Heart left ventricle (tissue), 16 donors: ENCODE results near the gene DAO. TPM values are rescaled to one million over a fixed set of nuclear protein-coding genes. Genes with fewer than 3 reads are reported as not detected.

Experiments used
- ATAC-seq, 4 donors: fragments of 200-7000 bp; cut with Tn5 transposase; one replicate each; pipeline ENCODE4 v1.9.1; 2020 to 2022; ENCODE audit warnings: moderate library complexity in 4 of 4, mild to moderate bottlenecking in 3 of 4, moderate number of reproducible peaks in 1 of 4
- DNase-seq, 5 donors: peaks; one replicate each; pipeline ENCODE4 v3.0.0-alpha.2; 2020
- H3K27ac ChIP-seq, 12 donors: fragments of 200-600 bp; sonication (generic) in 4 of 12; one replicate each; pipeline versions ENCODE4 v1.5.0 to v1.8.0; 2016 to 2022; ENCODE audit warnings: mild to moderate bottlenecking in 2 of 12
- H3K27me3 ChIP-seq, 9 donors: fragments of 200-600 bp; sonication (generic) in 2 of 9; one replicate each; pipeline versions ENCODE4 v1.5.1 to v1.8.0; 2016 to 2022; ENCODE audit warnings: mild to moderate bottlenecking in 3 of 9
- H3K36me3 ChIP-seq, 9 donors: fragments of 200-600 bp; sonication (generic) in 2 of 9; one replicate each; pipeline versions ENCODE4 v1.5.0 to v1.8.0; 2018 to 2022; ENCODE audit warnings: mild to moderate bottlenecking in 2 of 9
- H3K4me1 ChIP-seq, 12 donors: fragments of 200-600 bp; sonication (generic) in 4 of 12; one replicate each; pipeline versions ENCODE4 v1.5.0 to v1.8.0; 2016 to 2022; ENCODE audit warnings: mild to moderate bottlenecking in 3 of 12
- H3K4me3 ChIP-seq, 12 donors: fragments of 200-600 bp; sonication (generic) in 4 of 12; one replicate each; pipeline versions ENCODE4 v1.5.0 to v1.8.0; 2017 to 2022; ENCODE audit warnings: mild to moderate bottlenecking in 9 of 12, moderate library complexity in 4 of 12
- H3K9me3 ChIP-seq, 12 donors: fragments of 200-600 bp; sonication (generic) in 4 of 12; one replicate each; pipeline versions ENCODE4 v1.5.0 to v1.8.0; 2016 to 2022; ENCODE audit warnings: mild to moderate bottlenecking in 1 of 12
- POLR2A ChIP-seq, 2 donors: fragments of 450-650 bp; IDR thresholded peaks; one replicate each; pipeline ENCODE4 v1.6.1; 2017; ENCODE audit warnings: antibody characterized with exemption in 2 of 2, mild to moderate bottlenecking in 2 of 2, moderate library complexity in 2 of 2
- whole genome bisulfite sequencing, 4 donors: extraction: QIAGEN DNeasy Blood & Tissue Kit in 2 of 4; methylation state at CpG; one replicate each; pipeline versions ENCODE4 v1.1.5 to v1.1.7; 2013 to 2018; 5-methylcytosine and 5-hydroxymethylcytosine counted together
- intact Hi-C, 10 donors: fragments of 100-400 bp; cut with DNase I; formaldehyde crosslinking; loops; one replicate each; pipeline versions ENCODE4 v1.11.1 to v1.14.2; 2022
- microRNA counts, 2 donors: library from miRNA; unstranded; fragments of <30 nt; microRNA quantifications; one replicate each; lab custom pipeline; 2016
- microRNA-seq, 4 donors: library from miRNA; unstranded; fragments of <30 nt; microRNA quantifications; one replicate each; pipeline versions ENCODE4 to v1.2.0, GENCODE V29; 2017 to 2020
- polyA plus RNA-seq, 2 donors: library from polyadenylated mRNA; stranded (reverse); fragments of 200-250 nt; gene quantifications; one replicate each; pipeline ENCODE4 v1.2.3, GENCODE V29; 2013
- total RNA-seq, 9 donors: library from RNA; depleted of rRNA in 2 of 9; stranded (reverse); fragments of >200 nt in 2 of 9; fragmentation: NEBNext Ultra II Directional in 3 of 9; extraction: Animal tissue kit (Norgen Biotek cat#: 25700) in 3 of 9; gene quantifications; one replicate each; pipeline versions ENCODE4 v1.1.0 to v1.2.4, GENCODE V29; 2016 to 2023
- TF ChIP-seq, protein P1 (sequence below), 12 donors: fragments of 200-600 bp; sonication (generic) in 4 of 12; IDR thresholded peaks; one replicate each; pipeline versions ENCODE4 v1.5.0 to v1.8.0; 2018 to 2022; ENCODE audit warnings: antibody characterized with exemption in 12 of 12, mild to moderate bottlenecking in 5 of 12
- donor health status: ischemic (EF 13 %, LVEDD 7.1; RV severe dilation, severe dysfunction).
- donor health status: healthy with polysubstance abuse.
- donor health status: DM: no; HTN: yes; CAD: no.
- donor health status: DM: no; HTN: no; CAD: no.
- donor health status: ischemic (EF 25% LVEDD 6.9; RV normal size, moderate dysfunction).
- donor health status: ischemic (EF 25% LVEDD 5.7; RV mildly dilated, moderate dysfunction).
- donor health status: healthy.
- donor health status: DM: yes; HTN: yes; CAD: no.
- donor health status: ischemic (EF 35%, LVEDD 5.7; RV mildly dilated, moderate dysfunction).
- donor health status: nonischemic (EF 11% LVEDD 7.7; RV severe dilation, severe dysfunction).
- donor health status: DM: yes; HTN: yes; CAD: no.
- donor health status: PGD.
- donor health status: ischemic (EF 29% LVEDD 5.4; RV normal size, mild dysfunction).
- donor health status: nonischemic (EF 23%, LVEDD 6.1; RV moderate dilation, normal function).

Gene DAO
- total and polyA plus RNA-seq, 11 donors, result not detected

DNA sequence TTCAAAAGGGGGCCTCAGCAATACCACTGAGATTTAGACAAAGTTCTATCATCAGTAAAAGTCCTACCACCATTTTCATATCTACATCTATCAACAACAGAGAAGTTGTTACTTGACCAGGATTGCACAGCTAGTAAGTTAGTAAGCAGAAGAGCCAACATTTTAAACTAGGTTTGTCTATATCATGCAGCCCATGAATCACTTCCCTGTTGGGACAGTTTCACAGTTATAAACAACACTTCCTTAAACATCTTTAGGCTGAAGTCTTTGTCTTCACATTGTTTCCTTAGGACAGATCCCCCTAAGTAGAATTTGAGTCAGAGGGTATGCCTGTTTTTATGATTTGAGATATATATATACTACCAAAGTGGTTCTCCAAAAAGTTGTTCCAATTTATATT is 68.5 kb downstream of the DAO start:
- TF ChIP-seq, protein P1, sequence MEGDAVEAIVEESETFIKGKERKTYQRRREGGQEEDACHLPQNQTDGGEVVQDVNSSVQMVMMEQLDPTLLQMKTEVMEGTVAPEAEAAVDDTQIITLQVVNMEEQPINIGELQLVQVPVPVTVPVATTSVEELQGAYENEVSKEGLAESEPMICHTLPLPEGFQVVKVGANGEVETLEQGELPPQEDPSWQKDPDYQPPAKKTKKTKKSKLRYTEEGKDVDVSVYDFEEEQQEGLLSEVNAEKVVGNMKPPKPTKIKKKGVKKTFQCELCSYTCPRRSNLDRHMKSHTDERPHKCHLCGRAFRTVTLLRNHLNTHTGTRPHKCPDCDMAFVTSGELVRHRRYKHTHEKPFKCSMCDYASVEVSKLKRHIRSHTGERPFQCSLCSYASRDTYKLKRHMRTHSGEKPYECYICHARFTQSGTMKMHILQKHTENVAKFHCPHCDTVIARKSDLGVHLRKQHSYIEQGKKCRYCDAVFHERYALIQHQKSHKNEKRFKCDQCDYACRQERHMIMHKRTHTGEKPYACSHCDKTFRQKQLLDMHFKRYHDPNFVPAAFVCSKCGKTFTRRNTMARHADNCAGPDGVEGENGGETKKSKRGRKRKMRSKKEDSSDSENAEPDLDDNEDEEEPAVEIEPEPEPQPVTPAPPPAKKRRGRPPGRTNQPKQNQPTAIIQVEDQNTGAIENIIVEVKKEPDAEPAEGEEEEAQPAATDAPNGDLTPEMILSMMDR (IDR thresholded peaks at IDR 0.05), result no peak
- TF ChIP-seq POLR2A (IDR thresholded peaks at IDR 0.05), result no peak
- Histone ChIP-seq H3K9me3 (peaks cover 0 to 12% (median 2%) of the 10 kb centered on the region in 12 donors), H3K27me3 (no peaks in the 10 kb centered on the region), H3K4me3 (no peak overlapping the region), H3K36me3 (no peaks in the 10 kb centered on the region), H3K4me1 (peaks cover 0 to 18% (median 5%) of the 10 kb centered on the region in 12 donors), H3K27ac (peak overlapping the region in 1 of 12 donors; percentile 27)
- no peak for DNase-seq
- intact Hi-C loops, result loop anchor here in 4 of 10 donors (1.0 to 10.0 kb wide), 5 partner anchors 74 to 576 kb away; no protein-coding TSS in a partner anchor
- no peak for ATAC-seq

DNA sequence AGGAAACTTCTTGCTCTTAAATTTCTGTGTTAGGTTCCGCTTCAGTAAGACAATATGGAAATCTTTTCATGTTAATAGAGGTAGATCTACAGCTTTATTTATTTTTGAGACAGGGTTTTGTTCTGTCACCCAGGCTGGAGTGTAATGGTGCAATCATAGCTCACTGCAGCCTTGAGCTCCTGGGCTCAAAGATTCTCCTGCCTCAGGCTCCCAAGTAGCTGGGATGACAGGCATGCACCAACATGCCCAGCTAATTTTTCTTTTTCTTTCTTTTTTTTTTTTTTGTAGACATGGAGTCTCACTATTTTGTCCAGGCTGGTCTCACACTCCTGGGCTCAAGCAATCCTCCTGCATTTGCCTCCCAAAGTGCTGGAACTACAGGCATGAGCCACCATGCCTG is 70.1 kb downstream of the DAO start:
- no peak for TF ChIP-seq POLR2A (IDR thresholded peaks at IDR 0.05)
- TF ChIP-seq, protein P1 (IDR thresholded peaks at IDR 0.05), result no peak
- no peak overlapping the region for H3K4me3 ChIP-seq
- no peaks in the 10 kb centered on the region for H3K27me3 ChIP-seq
- peaks cover 0 to 18% (median 6%) of the 10 kb centered on the region in 12 donors for H3K4me1 ChIP-seq
- no peak for ATAC-seq
- 94 to 96% (median 96%) methylated on average over 1 of the region's 1 CpG for WGBS, 4 donors
- DNase-seq, result no peak
- no peak overlapping the region for H3K27ac ChIP-seq
- intact Hi-C loops, result loop anchor here in 9 of 10 donors (2.0 to 10.0 kb wide), 20 partner anchors 63 to 575 kb away; partner anchors contain the start of genes ISCU (in 4 of the 9), SART3 (in 3 of the 9), ALKBH2 (in 2 of the 9) and SSH1 (in 2 of the 9)
- no peaks in the 10 kb centered on the region for H3K36me3 ChIP-seq
- H3K9me3 ChIP-seq, result peaks cover 0 to 12% (median 2%) of the 10 kb centered on the region in 12 donors

MicroRNA genes within 50 kb of the gene (microRNA counts, 767-probe panel; counts per million panel counts)
- 1,120 to 1,172 counts per million in 2 donors for microRNA hsa-miR-619 (lab: Ali Mortazavi, UCI)

Small RNAs within 50 kb of the gene (microRNA-seq; reads per million reads assigned to microRNA genes)
- gene MIR619, result 0 to 0.21 (median 0) reads per million in 4 donors

Other genes starting within 250 kb of the DAO start
- 10 to 100 TPM in 2 of 9 donors, 1 to 10 TPM in 7; 1.1 to 26.7 (median 4.0) TPM for gene SELPLG, start 246.2 kb upstream of the DAO start, total RNA-seq
- 1 to 10 TPM; 1.0 to 4.5 TPM for gene SELPLG, start 246.2 kb upstream of the DAO start, polyA plus RNA-seq
- 100 to 1,000 TPM in 1 of 9 donors, 10 to 100 TPM in 8; 48.3 to 119 (median 68.5) TPM for gene CORO1C, start 148.6 kb upstream of the DAO start, total RNA-seq
- 10 to 100 TPM; 18.3 to 55.2 TPM for gene CORO1C, start 148.6 kb upstream of the DAO start, polyA plus RNA-seq
- gene SSH1, start 22.5 kb upstream of the DAO start, total RNA-seq, result 10 to 100 TPM; 20.2 to 45.8 (median 34.3) TPM
- gene SSH1, start 22.5 kb upstream of the DAO start, polyA plus RNA-seq, result 10 to 100 TPM in 1 of 2 donors, 1 to 10 TPM in 1; 7.8 to 15.2 TPM
- 1 to 10 TPM in 6 of 9 donors, under 1 TPM in 3; 0.25 to 5.3 (median 2.2) TPM for gene SVOP, start 141.0 kb downstream of the DAO start, total RNA-seq
- 1 to 10 TPM in 1 of 2 donors, under 1 TPM in 1; 0.14 to 3.1 TPM for gene SVOP, start 141.0 kb downstream of the DAO start, polyA plus RNA-seq
- gene USP30, start 172.5 kb downstream of the DAO start, total RNA-seq, result 10 to 100 TPM in 8 of 9 donors, 1 to 10 TPM in 1; 9.8 to 29.9 (median 16.7) TPM
- 1 to 10 TPM; 7.1 to 7.2 TPM for gene USP30, start 172.5 kb downstream of the DAO start, polyA plus RNA-seq
- gene ALKBH2, start 213.4 kb downstream of the DAO start, total RNA-seq, result 1 to 10 TPM; 5.1 to 9.4 (median 7.1) TPM
- gene ALKBH2, start 213.4 kb downstream of the DAO start, polyA plus RNA-seq, result 10 to 100 TPM; 16.8 to 18.0 TPM
- gene UNG, start 217.5 kb downstream of the DAO start, total RNA-seq, result 10 to 100 TPM; 20.9 to 37.8 (median 25.3) TPM
- gene UNG, start 217.5 kb downstream of the DAO start, polyA plus RNA-seq, result 10 to 100 TPM; 14.5 to 27.8 TPM
- gene ACACB, start 236.5 kb downstream of the DAO start, total RNA-seq, result 100 to 1,000 TPM in 6 of 9 donors, 10 to 100 TPM in 3; 77.3 to 176 (median 135) TPM
- gene ACACB, start 236.5 kb downstream of the DAO start, polyA plus RNA-seq, result 100 to 1,000 TPM in 1 of 2 donors, 10 to 100 TPM in 1; 29.9 to 119 TPM